Measurements from ENCODE around the gene PSMD2. TPM values are rescaled to one million over a fixed set of nuclear protein-coding genes. Genes with fewer than 3 reads are reported as not detected.

PSMD2 gene
- total and polyA plus RNA-seq, 2 donors (not counting 3 experiments of a cell fraction or from before 2014, with no cell fraction given), result 414 to 435 TPM

GRCh38 chr3:184291044-184291737, 7.8 kb upstream of the PSMD2 start:
- Histone ChIP-seq H3K36me3 (ENCODE audit: control insufficient read depth in 2 of 2, extremely low read depth in 1 of 2, insufficient read depth in 2 of 2, low read length in 2 of 2) (no peaks in the 10 kb centered on the region), H3K4me1 (ENCODE audit: control insufficient read depth, extremely low read depth, insufficient read depth, low read length) (no peaks in the 10 kb centered on the region), H3K9ac (replicated peaks; ENCODE audit: extremely low read depth, insufficient read depth, low read length) (no peak overlapping the region), H3K9me3 (replicated peaks; ENCODE audit: control insufficient read depth, insufficient read depth, low read length) (no peaks in the 10 kb centered on the region), H3K9me1 (replicated peaks; ENCODE audit: control insufficient read depth, extremely low read depth, insufficient read depth, low read length) (no peaks in the 10 kb centered on the region), H3K79me2 (ENCODE audit: control insufficient read depth, insufficient read depth, low read length) (no peaks in the 10 kb centered on the region), H4K20me1 (replicated peaks; ENCODE audit: control insufficient read depth, extremely low read depth, insufficient read depth, low read length) (no peaks in the 10 kb centered on the region), H3K27me3 (ENCODE audit: control insufficient read depth in 2 of 2, insufficient read depth in 2 of 2, low read length in 2 of 2) (peaks cover 3% of the 10 kb centered on the region in 2 experiments), H3K4me2 (ENCODE audit: insufficient read depth, low read length) (no peak overlapping the region), H2AFZ (ENCODE audit: low read depth, low read length) (no peak overlapping the region), H3K4me3 (replicated peaks in 1 of 3; ENCODE audit: insufficient read depth in 1 of 3, low read depth in 1 of 3, low read length in 3 of 3) (no peak overlapping the region), H3K27ac (ENCODE audit: insufficient read depth, low read depth, low read length) (no peak overlapping the region)
- BruUV-seq (replicated peaks), result no TSS peak
- ChIA-PET CTCF (interaction anchor here (0.6 to 2.9 kb wide), 4 partner anchors 64 to 396 kb away, joined by 3 to 19 read pairs (median 8); no protein-coding TSS in a partner anchor), POLR2A (interaction anchor here (0.5 kb wide), 1 partner anchor 633 kb away, joined by 3 read pairs; no protein-coding TSS in a partner anchor)
- TF ChIP-seq MAX (IDR thresholded peaks at IDR 0.05; ENCODE audit: insufficient read depth, insufficient read length) (no peak), CTCF (IDR thresholded peaks at IDR 0.05; ENCODE audit: extremely low read depth in 1 of 2, insufficient read depth in 1 of 2, low read depth in 1 of 2, low read length in 2 of 2) (no peak), POLR2AphosphoS5 (IDR thresholded peaks at IDR 0.05; ENCODE audit: insufficient read depth, low read depth, low read length) (no peak), FOS (IDR thresholded peaks at IDR 0.05; ENCODE audit: borderline replicate concordance, insufficient read depth, low read length) (no peak), GATA2 (IDR thresholded peaks at IDR 0.05; ENCODE audit: insufficient read depth, insufficient read length, low read depth, low read length) (no peak), JUN (IDR thresholded peaks at IDR 0.05; ENCODE audit: borderline replicate concordance, insufficient read depth, insufficient read length, low read depth) (no peak), MYC (IDR thresholded peaks at IDR 0.05; ENCODE audit: low read depth, low read length) (no peak), POLR2A (IDR thresholded peaks at IDR 0.05; ENCODE audit: low read depth, low read length) (no peak), EZH2 (IDR thresholded peaks at IDR 0.05; ENCODE audit: borderline replicate concordance, low read depth, low read length, severe bottlenecking) (no peak)
- DNase-seq (ENCODE audit: low read depth, low spot score) (no peak), FAIRE-seq (no peak)
- dilution Hi-C loops (cut with MboI; ENCODE audit: extremely low pct_ligation_motif_present, low sequenced_read_pairs) (no loop called here), intact Hi-C loops (cut with micrococcal nuclease) (no loop called here)

Data from endothelial cell of umbilical vein (primary cell).